HCT116 (cell line): ENCODE results near the gene HIVEP3. TPM values are rescaled to one million over a fixed set of nuclear protein-coding genes. Genes with fewer than 3 reads are reported as not detected.

Experiments used
- ATAC-seq: fragments of 200-7000 bp; cut with Tn5 transposase; 2 replicates; pipeline ENCODE4 v1.9.1; 2020; ENCODE audit warnings: mild to moderate bottlenecking, moderate library complexity
- BruUV-seq: library from RNA; stranded (reverse); fragments of 400-500 nt; replicated peaks from 2 replicates; lab custom pipeline; 2021; lab: Mats Ljungman, UMichigan
- CTCF ChIA-PET: fragments of 300-600 bp; sonication (Branson Sonifier 250); formaldehyde crosslinking; loops from one replicate; lab custom pipeline; 2021; ENCODE audit warnings: antibody characterized with exemption; lab: Charles Lee
- POLR2A ChIA-PET: fragments of 300-600, 350-600 bp; sonication (Branson Sonifier 250); formaldehyde crosslinking; loops from one replicate; lab custom pipeline; 2021; ENCODE audit warnings: antibody characterized with exemption; lab: Charles Lee
- RAD21 ChIA-PET, 2 experiments: fragments of 300-600 bp; sonication (Branson Sonifier 250); formaldehyde crosslinking; loops; one replicate each; lab custom pipeline; 2023; ENCODE audit warnings: low total read pairs in 2 of 2; ENCODE audit not compliant: uncharacterized antibody in 2 of 2, unreplicated experiment in 2 of 2, low non-redundant PET in 1 of 2; lab: Charles Lee
- DNase-seq: peaks from one replicate; pipeline ENCODE4 v3.0.0-alpha.2; 2010; ENCODE audit warnings: low read depth, low spot score
- H2AFZ ChIP-seq: fragments of 200-600 bp; shearing (Covaris generic), sonication (generic); 2 replicates; pipeline ENCODE4 v1.6.1; 2017; ENCODE audit warnings: low read depth, mixed run types, mixed read lengths, antibody characterized with exemption, low read length; ENCODE audit not compliant: poor library complexity, severe bottlenecking
- H3K27ac ChIP-seq: 2 replicates; pipeline ENCODE4 v1.5.1; 2012; ENCODE audit warnings: low read depth, low read length
- H3K27me3 ChIP-seq: fragments of 200-600 bp; sonication (generic); 2 replicates; pipeline ENCODE4 v1.6.1; 2016; ENCODE audit warnings: mixed run types, low read length, mixed read lengths; ENCODE audit not compliant: insufficient read depth
- H3K36me3 ChIP-seq, 2 experiments: fragments of 200-500 bp in 1 of 2; fragments of 200-600 bp in 1 of 2; sonication (Bioruptor generic) in 1 of 2; sonication (generic) in 1 of 2; 2 replicates each; pipeline versions ENCODE4 v1.5.1 to v1.6.1; 2014 to 2016; ENCODE audit warnings: low read length in 2 of 2, inconsistent platforms in 1 of 2, mixed read lengths in 1 of 2, mixed run types in 1 of 2; ENCODE audit not compliant: insufficient read depth in 2 of 2, control insufficient read depth in 1 of 2
- H3K4me1 ChIP-seq, 2 experiments: fragments of 200-600 bp in 1 of 2; sonication (generic) in 1 of 2; 2 replicates each; pipeline versions ENCODE4 v1.5.1 to v1.6.1; 2012 to 2017; ENCODE audit warnings: low read length in 2 of 2, inconsistent platforms in 1 of 2, mild to moderate bottlenecking in 1 of 2, mixed read lengths in 1 of 2, mixed run types in 1 of 2, moderate library complexity in 1 of 2; ENCODE audit not compliant: insufficient read depth in 2 of 2, control insufficient read depth in 1 of 2
- H3K4me2 ChIP-seq: fragments of 200-600 bp; sonication (generic); 2 replicates; pipeline ENCODE4 v1.6.1; 2017; ENCODE audit warnings: mixed run types, low read length, mixed read lengths
- H3K4me3 ChIP-seq, 2 experiments: fragments of 200-600 bp in 1 of 2; sonication (generic) in 1 of 2; replicated peaks in 1 of 2; 2 replicates each; pipeline ENCODE4 v1.5.1; 2011 to 2016; ENCODE audit warnings: low read length in 2 of 2, control low read depth in 1 of 2, low read depth in 1 of 2, mild to moderate bottlenecking in 1 of 2, mixed read lengths in 1 of 2, mixed run types in 1 of 2
- H3K79me2 ChIP-seq: fragments of 200-600 bp; sonication (generic); 2 replicates; pipeline ENCODE4 v1.6.1; 2017; ENCODE audit warnings: mild to moderate bottlenecking, mixed run types, low read length, moderate library complexity, mixed read lengths; ENCODE audit not compliant: insufficient read depth
- H3K9ac ChIP-seq: fragments of 200-600 bp; sonication (generic); 2 replicates; pipeline ENCODE4 v1.6.1; 2016; ENCODE audit warnings: low read length, mixed read lengths
- H3K9me2 ChIP-seq: fragments of 200-600 bp; sonication (generic), shearing (Covaris generic); 2 replicates; pipeline ENCODE4 v1.6.1; 2017; ENCODE audit warnings: mixed run types, mild to moderate bottlenecking, moderate library complexity; ENCODE audit not compliant: insufficient read depth
- H3K9me3 ChIP-seq, 2 experiments: fragments of 200-500 bp in 1 of 2; fragments of 200-600 bp in 1 of 2; sonication (Bioruptor generic) in 1 of 2; sonication (generic) in 1 of 2; 2 replicates each; pipeline ENCODE4 v1.6.1; 2014 to 2017; ENCODE audit warnings: low read length in 2 of 2, mixed read lengths in 2 of 2, inconsistent platforms in 1 of 2, low read depth in 1 of 2, mild to moderate bottlenecking in 1 of 2, mixed run types in 1 of 2, moderate library complexity in 1 of 2; ENCODE audit not compliant: control insufficient read depth in 1 of 2, insufficient read depth in 1 of 2
- H4K20me1 ChIP-seq: fragments of 200-600 bp; sonication (generic), shearing (Covaris generic); 2 replicates; pipeline ENCODE4 v1.6.1; 2017; ENCODE audit warnings: mixed run types, mild to moderate bottlenecking, moderate library complexity; ENCODE audit not compliant: insufficient read depth
- CTCF ChIP-seq, 3 experiments: fragments of 200-600 bp in 1 of 3; sonication (generic) in 1 of 3; IDR thresholded peaks in 2 of 3; conservative IDR thresholded peaks in 1 of 3; 2 replicates each; pipeline ENCODE4 v1.5.1; 2012 to 2017; ENCODE audit warnings: low read depth in 2 of 3, low read length in 2 of 3, antibody characterized with exemption in 1 of 3, borderline replicate concordance in 1 of 3, control low read depth in 1 of 3, mild to moderate bottlenecking in 1 of 3, mixed read lengths in 1 of 3, mixed run types in 1 of 3, moderate library complexity in 1 of 3; ENCODE audit not compliant: insufficient read depth in 1 of 3
- ELF1 ChIP-seq: IDR thresholded peaks from 2 replicates; pipeline ENCODE4 v1.6.1; 2012; ENCODE audit warnings: low read depth, borderline replicate concordance
- EZH2 ChIP-seq: fragments of 200-600 bp; sonication (generic); IDR thresholded peaks from 2 replicates; pipeline ENCODE4 v1.6.1; 2017; ENCODE audit warnings: antibody characterized with exemption, mixed run types
- EZH2phosphoT487 ChIP-seq: fragments of 200-600 bp; IDR thresholded peaks from 2 replicates; pipeline ENCODE4 v1.6.1; 2018; ENCODE audit warnings: antibody characterized with exemption, borderline replicate concordance
- FOSL1 ChIP-seq: IDR thresholded peaks from 2 replicates; pipeline ENCODE4 v1.6.1; 2012; ENCODE audit warnings: low read depth
- JUND ChIP-seq: IDR thresholded peaks from 2 replicates; pipeline ENCODE4 v1.6.1; 2012
- POLR2A ChIP-seq: IDR thresholded peaks from 2 replicates; pipeline ENCODE4 v1.7.0; 2011; ENCODE audit warnings: borderline replicate concordance; ENCODE audit not compliant: insufficient read depth, insufficient read length; ENCODE audit errors: extremely low read depth
- POLR2AphosphoS5 ChIP-seq: IDR thresholded peaks from 2 replicates; pipeline ENCODE4 v1.6.1; 2011; ENCODE audit warnings: mild to moderate bottlenecking, low read depth, low read length, moderate library complexity
- RAD21 ChIP-seq: IDR thresholded peaks from 2 replicates; pipeline ENCODE4 v1.6.1; 2012; ENCODE audit warnings: low read depth, mild to moderate bottlenecking
- SIN3A ChIP-seq: IDR thresholded peaks from 2 replicates; pipeline ENCODE4 v1.6.1; 2012; ENCODE audit warnings: low read depth
- TCF7L2 ChIP-seq: IDR thresholded peaks from 2 replicates; pipeline ENCODE4 v1.7.0; 2011; ENCODE audit warnings: borderline replicate concordance, inconsistent platforms; ENCODE audit not compliant: insufficient read depth, insufficient read length; ENCODE audit errors: extremely low read depth
- YY1 ChIP-seq: IDR thresholded peaks from 2 replicates; pipeline ENCODE4 v1.6.1; 2011; ENCODE audit warnings: low read length, low read depth, moderate library complexity, mild to moderate bottlenecking; ENCODE audit not compliant: insufficient replicate concordance; ENCODE audit errors: extremely low read depth
- ZFX ChIP-seq: fragments of 450-650 bp; IDR thresholded peaks from 2 replicates; pipeline ENCODE4 v1.6.1; 2017
- ZNF274 ChIP-seq: fragments of 200-500 bp; sonication (Bioruptor generic); IDR thresholded peaks from 2 replicates; pipeline ENCODE4 v1.6.1; 2014; ENCODE audit warnings: mild to moderate bottlenecking, low read depth, low read length, inconsistent platforms
- intact Hi-C: fragments of 100-400 bp; cut with micrococcal nuclease; formaldehyde crosslinking; loops from 2 replicates; pipeline ENCODE4 v1.10.0; 2022
- total RNA-seq: library from RNA; stranded (reverse); gene quantifications from one replicate; pipeline ENCODE4 v1.2.1, GENCODE V29; 2021; ENCODE audit not compliant: unreplicated experiment
- TF ChIP-seq, protein P1 (sequence below): IDR thresholded peaks from 2 replicates; pipeline ENCODE4 v1.6.1; 2012; ENCODE audit warnings: low read depth

Gene HIVEP3
- total RNA-seq, 1 experiment from 2014 or later, result 7.1 TPM

- H3K4me1 ChIP-seq, result 0 out of 4 replicates have a peak, but pooled peaks cover 0 to 3% of the 10 kb centered on the region in 2 experiments
- DNase-seq (no peak), ATAC-seq (no peak)
- H3K9me2 ChIP-seq, result no peaks in the 10 kb centered on the region
- no peaks in the 10 kb centered on the region for H3K9me3 ChIP-seq
- BruUV-seq, result no TSS peak
- H3K27me3 ChIP-seq, result no peaks in the 10 kb centered on the region
- no peak overlapping the region for H3K4me2 ChIP-seq
- no peak overlapping the region for H3K9ac ChIP-seq
- intact Hi-C loops, result no loop called here
- no peaks in the 10 kb centered on the region for H3K36me3 ChIP-seq
- RAD21 ChIA-PET, result no interaction called here
- H3K27ac ChIP-seq, result no peak overlapping the region
- POLR2A ChIA-PET, result no interaction called here
- CTCF ChIA-PET, result no interaction called here
- TF ChIP-seq RAD21, result no peak
- TF ChIP-seq YY1, result no peak
- TF ChIP-seq EZH2phosphoT487, result no peak
- no peak for TF ChIP-seq ZFX
- no peak for TF ChIP-seq ELF1
- TF ChIP-seq POLR2AphosphoS5, result no peak
- TF ChIP-seq, protein P1, sequence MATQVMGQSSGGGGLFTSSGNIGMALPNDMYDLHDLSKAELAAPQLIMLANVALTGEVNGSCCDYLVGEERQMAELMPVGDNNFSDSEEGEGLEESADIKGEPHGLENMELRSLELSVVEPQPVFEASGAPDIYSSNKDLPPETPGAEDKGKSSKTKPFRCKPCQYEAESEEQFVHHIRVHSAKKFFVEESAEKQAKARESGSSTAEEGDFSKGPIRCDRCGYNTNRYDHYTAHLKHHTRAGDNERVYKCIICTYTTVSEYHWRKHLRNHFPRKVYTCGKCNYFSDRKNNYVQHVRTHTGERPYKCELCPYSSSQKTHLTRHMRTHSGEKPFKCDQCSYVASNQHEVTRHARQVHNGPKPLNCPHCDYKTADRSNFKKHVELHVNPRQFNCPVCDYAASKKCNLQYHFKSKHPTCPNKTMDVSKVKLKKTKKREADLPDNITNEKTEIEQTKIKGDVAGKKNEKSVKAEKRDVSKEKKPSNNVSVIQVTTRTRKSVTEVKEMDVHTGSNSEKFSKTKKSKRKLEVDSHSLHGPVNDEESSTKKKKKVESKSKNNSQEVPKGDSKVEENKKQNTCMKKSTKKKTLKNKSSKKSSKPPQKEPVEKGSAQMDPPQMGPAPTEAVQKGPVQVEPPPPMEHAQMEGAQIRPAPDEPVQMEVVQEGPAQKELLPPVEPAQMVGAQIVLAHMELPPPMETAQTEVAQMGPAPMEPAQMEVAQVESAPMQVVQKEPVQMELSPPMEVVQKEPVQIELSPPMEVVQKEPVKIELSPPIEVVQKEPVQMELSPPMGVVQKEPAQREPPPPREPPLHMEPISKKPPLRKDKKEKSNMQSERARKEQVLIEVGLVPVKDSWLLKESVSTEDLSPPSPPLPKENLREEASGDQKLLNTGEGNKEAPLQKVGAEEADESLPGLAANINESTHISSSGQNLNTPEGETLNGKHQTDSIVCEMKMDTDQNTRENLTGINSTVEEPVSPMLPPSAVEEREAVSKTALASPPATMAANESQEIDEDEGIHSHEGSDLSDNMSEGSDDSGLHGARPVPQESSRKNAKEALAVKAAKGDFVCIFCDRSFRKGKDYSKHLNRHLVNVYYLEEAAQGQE, result no peak
- no peak for TF ChIP-seq CTCF (IDR thresholded peaks at IDR 0.05 in 2 of 3, conservative IDR thresholded peaks at IDR 0.05 in 1 of 3; ENCODE audit: borderline replicate concordance in 1 of 3, insufficient read depth in 1 of 3, low read depth in 2 of 3, low read length in 2 of 3)
- no peak for TF ChIP-seq ZNF274
- no peak for TF ChIP-seq EZH2
- no peak for TF ChIP-seq JUND
- no peak for TF ChIP-seq SIN3A
- TF ChIP-seq FOSL1, result no peak
- TF ChIP-seq POLR2A, result no peak
- no peak for TF ChIP-seq TCF7L2
- no peaks in the 10 kb centered on the region for H3K79me2 ChIP-seq
- no peak overlapping the region for H2AFZ ChIP-seq
- H3K4me3 ChIP-seq, result no peak overlapping the region
- no peaks in the 10 kb centered on the region for H4K20me1 ChIP-seq
Measured at GRCh38 chr1:41776891-41777441, 141.8 kb downstream of the HIVEP3 start.
